GM12865 (cell line): Measurements from ENCODE around the gene PER2.
A peak's percentile ranks its signal among the peaks of the same experiment; 100 is the strongest.

ENCODE experiments used
- DNase-seq: peaks from one replicate; pipeline ENCODE4 v3.0.0; 2010; ENCODE audit warnings: low read depth
- H3K4me3 ChIP-seq: 2 replicates; pipeline ENCODE4 v1.5.1; 2011; ENCODE audit warnings: mild to moderate bottlenecking, low read depth, low read length, control low read depth
- TF ChIP-seq, protein P1 (sequence below): IDR thresholded peaks from 2 replicates; pipeline ENCODE4 v1.5.1; 2011; ENCODE audit warnings: low read length, control low read depth, low read depth, inconsistent platforms; ENCODE audit not compliant: insufficient read depth; ENCODE audit errors: missing control alignments

Gene PER2

DNA sequence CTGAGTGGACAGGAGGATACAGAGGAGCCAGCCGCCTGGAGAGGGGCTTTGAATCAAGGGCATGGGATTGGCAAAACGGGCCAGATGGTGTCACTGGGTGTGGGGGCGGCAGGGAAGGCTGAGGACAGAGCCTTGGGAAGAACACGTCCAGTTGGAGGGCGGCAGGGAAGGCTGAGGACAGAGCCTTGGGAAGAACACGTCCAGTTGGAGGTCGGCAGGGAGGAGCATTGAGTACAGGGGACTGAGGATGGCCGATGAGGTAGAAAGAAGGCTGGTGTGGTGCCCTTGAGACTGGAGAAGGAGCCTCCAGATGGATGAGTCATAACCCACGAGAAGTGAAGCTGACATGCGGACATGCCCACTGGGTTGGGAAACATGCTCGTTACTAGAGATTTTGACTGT is 53.1 kb downstream of the PER2 start:
- H3K4me3 ChIP-seq: no peak overlapping the region
- DNase-seq: no peak
- TF ChIP-seq, protein P1, sequence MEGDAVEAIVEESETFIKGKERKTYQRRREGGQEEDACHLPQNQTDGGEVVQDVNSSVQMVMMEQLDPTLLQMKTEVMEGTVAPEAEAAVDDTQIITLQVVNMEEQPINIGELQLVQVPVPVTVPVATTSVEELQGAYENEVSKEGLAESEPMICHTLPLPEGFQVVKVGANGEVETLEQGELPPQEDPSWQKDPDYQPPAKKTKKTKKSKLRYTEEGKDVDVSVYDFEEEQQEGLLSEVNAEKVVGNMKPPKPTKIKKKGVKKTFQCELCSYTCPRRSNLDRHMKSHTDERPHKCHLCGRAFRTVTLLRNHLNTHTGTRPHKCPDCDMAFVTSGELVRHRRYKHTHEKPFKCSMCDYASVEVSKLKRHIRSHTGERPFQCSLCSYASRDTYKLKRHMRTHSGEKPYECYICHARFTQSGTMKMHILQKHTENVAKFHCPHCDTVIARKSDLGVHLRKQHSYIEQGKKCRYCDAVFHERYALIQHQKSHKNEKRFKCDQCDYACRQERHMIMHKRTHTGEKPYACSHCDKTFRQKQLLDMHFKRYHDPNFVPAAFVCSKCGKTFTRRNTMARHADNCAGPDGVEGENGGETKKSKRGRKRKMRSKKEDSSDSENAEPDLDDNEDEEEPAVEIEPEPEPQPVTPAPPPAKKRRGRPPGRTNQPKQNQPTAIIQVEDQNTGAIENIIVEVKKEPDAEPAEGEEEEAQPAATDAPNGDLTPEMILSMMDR: no peak

DNA sequence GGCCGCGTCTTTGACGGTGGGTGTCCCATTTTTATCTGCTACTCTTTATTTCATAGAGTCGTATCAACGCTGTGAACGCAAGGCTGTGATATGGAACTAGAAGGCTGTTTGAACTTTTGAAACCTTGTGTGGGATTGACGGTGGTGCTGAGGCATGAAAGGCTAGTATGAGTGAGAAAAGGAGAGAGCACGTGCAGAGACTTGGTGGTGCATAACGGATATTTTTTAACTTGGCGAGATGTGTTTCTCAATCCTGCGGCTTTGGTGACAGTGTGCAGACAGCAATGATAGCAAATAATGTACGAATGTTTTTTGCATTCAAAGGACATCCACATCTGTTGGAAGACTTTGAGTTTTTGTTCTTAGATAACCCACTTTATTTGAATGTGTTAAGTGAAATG is 54.8 kb downstream of the PER2 start:
- TF ChIP-seq, protein P1: no peak
- H3K4me3 ChIP-seq: no peak overlapping the region
- DNase-seq: no peak

DNA sequence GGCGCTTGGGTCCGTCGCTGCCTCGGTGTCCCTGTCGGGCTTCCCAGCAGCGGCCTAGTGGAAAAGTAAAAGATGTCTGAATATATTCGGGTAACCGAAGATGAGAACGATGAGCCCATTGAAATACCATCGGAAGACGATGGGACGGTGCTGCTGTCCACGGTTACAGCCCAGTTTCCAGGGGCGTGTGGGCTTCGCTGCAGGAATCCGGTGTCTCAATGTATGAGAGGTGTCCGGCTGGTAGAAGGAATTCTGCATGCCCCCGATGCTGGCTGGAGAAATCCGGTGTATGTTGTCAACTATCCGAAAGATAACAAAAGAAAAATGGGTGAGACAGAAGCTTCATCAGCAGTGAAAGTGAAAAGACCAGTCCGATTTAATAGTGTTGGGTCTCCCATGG is 56.6 kb downstream of the PER2 start:
- no peak for DNase-seq
- no peak overlapping the region for H3K4me3 ChIP-seq
- TF ChIP-seq, protein P1: no peak

DNA sequence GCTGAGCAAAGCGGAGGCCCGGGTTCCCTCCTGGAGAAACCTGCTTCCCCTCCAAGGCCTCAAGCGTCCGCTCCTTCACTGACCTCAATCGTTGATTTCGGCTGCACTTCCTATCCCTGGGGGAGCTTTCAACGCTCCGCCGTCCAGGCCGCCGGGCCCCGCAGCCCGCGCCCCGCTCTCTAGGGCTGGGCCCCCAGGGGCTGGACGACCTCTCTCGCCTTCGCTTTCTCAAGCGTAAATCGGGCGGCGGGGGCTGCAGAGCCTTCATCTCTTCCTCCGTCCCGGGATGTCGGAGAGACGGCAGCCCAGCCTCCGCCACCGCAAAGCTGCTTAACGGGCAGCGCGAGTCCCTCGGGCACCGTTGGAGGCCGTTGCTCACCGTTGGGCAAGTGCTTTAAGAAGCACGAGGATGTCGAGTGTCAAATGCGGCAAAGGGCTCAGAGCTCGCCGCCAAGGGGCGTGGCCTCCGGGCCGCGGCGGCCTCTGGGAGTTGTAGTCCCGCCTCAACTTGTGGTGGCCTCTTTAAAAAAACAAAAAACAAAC is 57.1 kb downstream of the PER2 start:
- DNase-seq: peak; percentile 48
- H3K4me3 ChIP-seq: peak overlapping the region; percentile 24
- TF ChIP-seq, protein P1: no peak

DNA sequence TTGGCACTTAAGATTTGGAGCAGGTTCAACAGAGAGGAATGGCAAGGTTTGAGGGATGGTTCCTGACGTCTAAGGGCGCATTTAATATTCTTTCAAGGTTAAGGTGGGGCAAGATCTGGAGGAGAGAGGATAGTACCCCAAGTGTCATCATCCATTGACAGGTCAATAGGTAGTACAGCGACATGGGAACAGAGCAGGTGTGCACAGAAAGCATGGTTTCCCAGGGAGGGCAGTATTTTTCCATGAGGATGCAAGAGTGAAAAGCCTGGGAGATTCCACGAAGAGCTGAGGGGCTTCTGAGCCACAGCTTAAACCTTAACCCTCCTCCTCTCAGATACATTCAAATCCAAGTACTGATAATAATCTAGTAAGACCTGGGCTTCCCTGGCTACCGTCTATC is 57.7 kb downstream of the PER2 start:
- no peak for DNase-seq
- TF ChIP-seq, protein P1: no peak
- H3K4me3 ChIP-seq: no peak overlapping the region

DNA sequence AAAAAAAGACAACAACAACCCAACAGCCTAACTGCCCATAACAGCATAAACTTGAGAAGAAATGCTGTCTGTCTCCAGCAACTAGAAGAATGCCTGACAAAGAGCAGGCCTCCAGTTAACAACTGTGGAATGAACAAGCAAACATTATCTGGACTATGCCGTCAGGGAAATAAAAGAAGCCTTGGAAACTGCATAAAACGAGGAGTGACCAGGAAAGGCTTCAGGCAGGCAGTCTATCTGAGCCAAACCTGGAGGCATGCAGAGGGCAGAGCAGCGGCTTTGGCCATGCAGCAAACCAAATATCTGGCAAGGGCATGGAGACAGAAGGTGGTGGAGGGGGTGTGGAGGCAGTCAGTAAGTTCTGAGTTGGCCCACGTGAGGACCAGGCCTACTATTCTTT is 59.7 kb downstream of the PER2 start:
- TF ChIP-seq, protein P1: no peak
- H3K4me3 ChIP-seq: no peak overlapping the region
- no peak for DNase-seq

DNA sequence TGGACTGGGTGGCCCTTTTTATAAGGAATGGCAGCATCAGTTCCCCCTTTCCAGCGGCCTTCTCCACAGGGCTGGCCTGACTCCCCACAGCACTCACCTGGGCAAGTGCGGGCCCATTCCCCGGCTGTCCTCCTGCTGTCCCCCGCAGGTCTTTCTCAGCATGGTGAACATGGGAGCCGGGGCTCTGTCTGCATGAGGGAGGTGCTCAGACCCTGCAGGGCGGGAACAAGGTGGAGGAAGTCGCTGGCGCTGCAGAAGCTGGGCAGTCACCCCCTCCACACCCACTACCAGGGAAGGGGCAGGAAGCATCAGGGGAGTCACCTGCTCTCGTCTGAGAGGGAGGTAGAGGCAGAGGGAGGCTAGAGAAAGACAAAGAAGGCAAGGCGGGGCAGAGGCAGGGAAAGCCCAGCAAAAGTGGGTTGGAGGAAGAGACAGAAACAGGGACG is 60.8 kb downstream of the PER2 start:
- H3K4me3 ChIP-seq: no peak overlapping the region
- TF ChIP-seq, protein P1: no peak
- no peak for DNase-seq
